BLaER1 (cell line): ENCODE measurements around the gene SAC3D1.

ENCODE experiments used
- H3K27ac ChIP-seq: shearing (Covaris generic); formaldehyde crosslinking; 2 replicates; pipeline ENCODE4 v1.8.1; 2022
- H3K27me3 ChIP-seq: shearing (Covaris generic); formaldehyde crosslinking; 2 replicates; pipeline ENCODE4 v1.8.1; 2022
- H3K36me3 ChIP-seq: shearing (Covaris generic); formaldehyde crosslinking; 2 replicates; pipeline ENCODE4 v1.8.1; 2022
- H3K4me1 ChIP-seq: shearing (Covaris generic); formaldehyde crosslinking; 2 replicates; pipeline ENCODE4 v1.8.1; 2022
- H3K4me2 ChIP-seq: shearing (Covaris generic); formaldehyde crosslinking; 2 replicates; pipeline ENCODE4 v1.8.1; 2022
- H3K4me3 ChIP-seq: shearing (Covaris generic); formaldehyde crosslinking; 2 replicates; pipeline ENCODE4 v1.8.1; 2022
- H3K9ac ChIP-seq: shearing (Covaris generic); formaldehyde crosslinking; 2 replicates; pipeline ENCODE4 v1.8.1; 2022
- H3K9me3 ChIP-seq: shearing (Covaris generic); formaldehyde crosslinking; 2 replicates; pipeline ENCODE4 v1.8.1; 2022
- H4K20me1 ChIP-seq: shearing (Covaris generic); formaldehyde crosslinking; 2 replicates; pipeline ENCODE4 v1.8.1; 2022
- Cebpa-rat ChIP-seq: shearing (Covaris generic); IDR thresholded peaks from 2 replicates; pipeline ENCODE4 v1.8.1; 2022

The SAC3D1 gene

DNA sequence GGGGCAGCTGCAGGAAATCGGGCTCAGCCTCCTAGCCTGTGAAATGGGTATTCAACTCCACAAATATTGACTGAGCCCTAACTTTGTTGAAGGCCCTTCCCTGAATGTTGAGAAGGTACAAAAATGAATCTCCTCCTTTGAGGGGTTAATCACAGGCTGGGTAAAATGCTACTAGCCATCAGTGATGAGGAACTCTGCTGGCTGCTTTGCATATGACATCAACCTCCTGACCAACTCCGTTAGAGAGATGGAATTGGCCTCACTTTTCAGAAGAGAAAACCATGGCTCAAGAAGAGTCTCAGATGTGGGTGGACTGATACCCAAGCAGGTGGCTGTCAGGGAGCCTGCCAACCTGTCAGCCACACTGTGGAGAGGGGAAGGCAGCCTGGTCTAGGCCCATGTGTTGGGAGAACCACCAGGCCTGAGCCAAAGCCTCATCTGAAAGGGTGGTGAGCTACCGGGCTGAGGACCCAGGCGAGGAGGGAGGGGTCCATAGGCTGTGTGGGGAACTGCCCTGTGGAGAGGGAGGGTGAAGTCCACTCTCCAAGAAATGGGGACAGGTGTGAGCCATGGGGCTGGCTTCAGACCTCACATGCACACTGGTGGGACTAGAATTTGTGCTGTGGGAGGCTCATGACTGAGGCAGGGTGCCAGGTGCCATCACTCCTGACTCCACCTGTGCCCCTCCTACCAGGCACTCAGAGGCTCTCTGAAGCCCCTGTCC is 31.1 kb downstream of the SAC3D1 start:
- Histone ChIP-seq H3K9ac (no peak overlapping the region), H3K4me3 (no peak overlapping the region), H4K20me1 (0 out of 2 replicates have a peak, but pooled peaks cover 6% of the 10 kb centered on the region), H3K4me2 (no peak overlapping the region), H3K27me3 (no peaks in the 10 kb centered on the region), H3K27ac (no peak overlapping the region), H3K36me3 (peaks cover 16% of the 10 kb centered on the region), H3K4me1 (no peaks in the 10 kb centered on the region), H3K9me3 (no peaks in the 10 kb centered on the region)
- no peak for TF ChIP-seq Cebpa-rat

DNA sequence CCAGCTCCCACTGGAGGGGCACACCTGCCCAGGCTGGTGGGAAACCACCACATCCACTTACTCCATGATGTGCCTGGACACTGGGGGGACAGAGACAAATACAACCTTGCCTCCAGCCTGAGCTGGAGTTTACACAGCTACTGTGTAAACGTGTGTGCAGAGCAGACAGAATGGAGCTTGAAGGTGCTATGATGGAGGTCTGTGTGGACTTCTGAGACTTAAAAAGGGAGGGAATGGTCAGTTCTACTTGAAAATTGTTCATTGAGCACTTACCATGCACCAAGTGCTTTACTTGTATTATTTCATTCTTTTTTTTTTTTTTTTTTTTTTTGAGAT is 31.6 kb downstream of the SAC3D1 start:
- H3K4me1 ChIP-seq = peaks cover 2% of the 10 kb centered on the region
- no peak for TF ChIP-seq Cebpa-rat
- no peak overlapping the region for H3K4me2 ChIP-seq

DNA sequence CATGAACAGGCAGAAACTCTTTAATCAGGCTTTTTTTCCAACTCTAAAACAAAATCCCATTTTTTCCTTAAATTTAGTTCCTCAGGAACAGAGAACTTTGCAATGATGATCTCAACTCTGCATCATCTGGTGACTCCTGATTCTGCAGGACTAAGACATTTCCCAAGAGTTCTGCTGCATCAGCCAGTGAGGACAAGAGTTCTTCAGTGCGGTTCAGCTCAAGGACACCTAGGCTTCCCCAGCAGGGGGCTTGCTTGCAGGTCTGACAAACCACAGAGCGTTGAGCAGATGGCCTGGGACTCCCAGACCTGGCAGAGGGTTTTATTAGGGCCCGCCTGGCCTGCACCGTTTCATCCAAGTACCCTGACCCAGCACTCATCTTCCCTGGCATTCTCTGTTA is 36.4 kb downstream of the SAC3D1 start:
- H3K36me3 ChIP-seq = peaks cover 66% of the 10 kb centered on the region
- no peaks in the 10 kb centered on the region for H3K9me3 ChIP-seq
- no peak overlapping the region for H3K4me3 ChIP-seq
- no peak overlapping the region for H3K9ac ChIP-seq
- peaks cover 38% of the 10 kb centered on the region for H3K4me1 ChIP-seq
- peak overlapping the region; percentile 49; the same call in 1 of the 2 replicates for H3K4me2 ChIP-seq
- peaks cover 30% of the 10 kb centered on the region; the same call in 1 of the 2 replicates for H4K20me1 ChIP-seq
- TF ChIP-seq Cebpa-rat = no peak
- H3K27ac ChIP-seq = no peak overlapping the region
- H3K27me3 ChIP-seq = no peaks in the 10 kb centered on the region

More for the DNA sequence above, 31.6 kb downstream of the SAC3D1 start:
- 0 out of 2 replicates have a peak, but pooled peaks cover 11% of the 10 kb centered on the region for H4K20me1 ChIP-seq
- H3K9me3 ChIP-seq = no peaks in the 10 kb centered on the region
- H3K36me3 ChIP-seq = peaks cover 21% of the 10 kb centered on the region
- H3K4me3 ChIP-seq = no peak overlapping the region
- no peak overlapping the region for H3K27ac ChIP-seq
- H3K27me3 ChIP-seq = no peaks in the 10 kb centered on the region
- H3K9ac ChIP-seq = no peak overlapping the region

DNA sequence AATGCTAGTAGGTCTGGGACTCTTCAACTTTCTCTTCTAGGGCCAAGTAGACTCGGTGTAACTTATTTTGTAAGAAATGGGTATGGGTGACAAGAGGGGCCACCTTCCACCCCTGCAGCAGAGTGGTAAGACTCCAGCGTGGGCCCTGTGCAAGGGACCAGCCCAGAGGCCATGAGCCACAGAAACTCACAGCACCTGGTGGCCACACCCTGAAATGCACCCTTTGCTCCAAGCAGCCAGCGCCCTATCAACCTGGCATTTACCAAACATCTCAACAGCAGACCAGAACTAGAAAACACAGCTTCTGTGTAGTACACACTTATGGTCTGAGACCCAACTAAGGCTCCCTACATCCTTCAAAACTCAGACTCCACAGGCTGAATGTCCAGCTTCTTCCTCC is 37.1 kb downstream of the SAC3D1 start:
- no peak for TF ChIP-seq Cebpa-rat
- Histone ChIP-seq H3K4me3 (no peak overlapping the region), H3K27me3 (no peaks in the 10 kb centered on the region), H3K4me2 (peak overlapping the region; percentile 49), H3K9ac (peak overlapping the region; percentile 52), H3K4me1 (peaks cover 45% of the 10 kb centered on the region), H3K9me3 (no peaks in the 10 kb centered on the region), H3K27ac (peak overlapping the region; percentile 40), H4K20me1 (peaks cover 30% of the 10 kb centered on the region; the same call in 1 of the 2 replicates), H3K36me3 (peaks cover 66% of the 10 kb centered on the region)

DNA sequence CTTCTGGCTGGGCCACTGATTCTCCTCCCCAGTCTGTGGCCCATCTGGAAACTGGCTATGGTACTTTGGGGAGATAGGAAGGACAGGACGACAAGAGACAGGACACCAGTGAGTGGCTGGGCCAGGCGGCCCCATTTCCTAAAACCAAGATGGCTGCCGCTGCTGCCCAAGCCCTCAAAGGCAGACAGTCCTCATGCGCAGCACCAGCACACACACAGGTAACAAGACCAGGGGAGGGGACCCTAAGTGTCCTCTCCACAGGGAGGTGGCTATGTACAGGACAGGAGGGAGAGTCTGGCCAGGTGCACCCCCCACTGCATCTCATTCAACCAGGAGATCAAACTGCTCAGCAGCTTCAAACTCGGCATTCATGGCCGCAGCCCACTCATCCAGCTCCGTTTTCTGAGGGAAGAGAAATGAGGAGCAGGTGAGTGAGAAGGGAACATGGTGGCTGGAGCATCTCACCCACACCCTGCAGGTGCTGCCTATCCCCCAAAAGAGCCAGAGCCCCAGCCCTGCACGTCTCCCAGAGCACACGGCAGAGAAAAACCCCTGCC is 37.9 kb downstream of the SAC3D1 start:
- H3K4me2 ChIP-seq = peak overlapping the region; percentile 49

GRCh38 chr11:65083134-65083833 is 42.3 kb downstream of the SAC3D1 start:
- peak overlapping the region; percentile 86 for H3K27ac ChIP-seq
- H3K4me3 ChIP-seq = peak overlapping the region; percentile 85
- H3K36me3 ChIP-seq = peaks cover 71% of the 10 kb centered on the region
- peaks cover 14% of the 10 kb centered on the region; the same call in 1 of the 2 replicates for H4K20me1 ChIP-seq
- no peak for TF ChIP-seq Cebpa-rat
- H3K9me3 ChIP-seq = no peaks in the 10 kb centered on the region
- peaks cover 53% of the 10 kb centered on the region for H3K4me1 ChIP-seq
- H3K4me2 ChIP-seq = peak overlapping the region; percentile 97
- H3K27me3 ChIP-seq = no peaks in the 10 kb centered on the region
- H3K9ac ChIP-seq = peak overlapping the region; percentile 88

More for the DNA sequence above, 37.9 kb downstream of the SAC3D1 start:
- peaks cover 49% of the 10 kb centered on the region for H3K4me1 ChIP-seq
- peaks cover 30% of the 10 kb centered on the region; the same call in 1 of the 2 replicates for H4K20me1 ChIP-seq
- no peaks in the 10 kb centered on the region for H3K27me3 ChIP-seq
- peak overlapping the region; percentile 40 for H3K27ac ChIP-seq
- H3K9ac ChIP-seq = peak overlapping the region; percentile 52
- peaks cover 66% of the 10 kb centered on the region for H3K36me3 ChIP-seq
- no peaks in the 10 kb centered on the region for H3K9me3 ChIP-seq
- no peak overlapping the region for H3K4me3 ChIP-seq
- no peak for TF ChIP-seq Cebpa-rat

DNA sequence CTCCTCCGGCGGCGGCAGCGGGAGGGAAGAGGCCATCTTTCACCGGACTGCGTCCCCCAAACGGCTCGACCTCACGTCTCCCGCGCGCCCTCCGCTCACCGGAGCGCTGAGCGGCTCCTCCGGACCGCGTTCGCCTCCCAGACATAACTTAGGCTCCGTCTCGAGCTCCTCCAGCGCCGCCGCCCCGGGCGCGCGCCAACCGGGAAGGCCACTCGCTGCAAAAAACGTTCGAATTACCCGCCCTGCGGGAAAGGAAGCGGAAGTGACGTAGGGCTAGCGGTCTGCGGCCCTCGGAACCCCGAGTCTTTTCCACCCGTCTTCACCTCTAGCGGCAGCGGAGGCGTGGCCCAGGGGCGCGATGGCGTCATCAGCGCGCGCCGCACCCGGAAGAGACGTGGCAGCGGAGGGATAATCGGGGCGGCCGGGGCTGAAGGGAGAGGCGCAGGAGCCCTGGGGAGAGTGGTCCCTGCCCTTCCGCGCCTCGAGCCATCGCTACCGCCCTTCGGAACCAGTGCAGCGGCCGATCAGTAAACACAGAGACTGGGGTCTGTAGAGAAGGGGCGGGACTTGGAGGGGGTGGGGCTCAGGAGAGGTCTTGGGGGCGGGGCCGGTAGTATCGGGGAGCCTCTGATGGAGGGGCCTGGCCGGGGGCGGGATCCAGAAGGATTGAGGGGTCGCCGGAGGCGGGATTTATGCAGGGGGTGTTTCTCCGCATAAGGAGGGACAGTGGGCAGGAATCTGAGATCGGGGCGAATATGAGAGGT is 43.0 kb downstream of the SAC3D1 start, which contains the start of the genes CDCA5 and ZFPL1:
Gene CDCA5 (minus strand): TSS at position 207 of the 764 bp plus-strand sequence. CDS start 62 bp downstream, at position 145.
Gene ZFPL1 (plus strand): TSS at position 389 of the 764 bp plus-strand sequence. CDS start 477 bp downstream, outside the sequence.
- Histone ChIP-seq H3K4me2 (peak within 1 kb of the TSS; percentile 99), H3K4me3 (peak within 1 kb of the TSS; percentile 85), H3K36me3 (peaks cover 72% of the 10 kb centered on the region), H3K9ac (peak within 1 kb of the TSS; percentile 88), H3K9me3 (no peaks in the 10 kb centered on the region), H4K20me1 (peaks cover 6% of the 10 kb centered on the region; the same call in 1 of the 2 replicates), H3K27me3 (no peaks in the 10 kb centered on the region), H3K4me1 (peaks cover 45% of the 10 kb centered on the region), H3K27ac (peak within 1 kb of the TSS; percentile 86)
- TF ChIP-seq Cebpa-rat = no peak

DNA sequence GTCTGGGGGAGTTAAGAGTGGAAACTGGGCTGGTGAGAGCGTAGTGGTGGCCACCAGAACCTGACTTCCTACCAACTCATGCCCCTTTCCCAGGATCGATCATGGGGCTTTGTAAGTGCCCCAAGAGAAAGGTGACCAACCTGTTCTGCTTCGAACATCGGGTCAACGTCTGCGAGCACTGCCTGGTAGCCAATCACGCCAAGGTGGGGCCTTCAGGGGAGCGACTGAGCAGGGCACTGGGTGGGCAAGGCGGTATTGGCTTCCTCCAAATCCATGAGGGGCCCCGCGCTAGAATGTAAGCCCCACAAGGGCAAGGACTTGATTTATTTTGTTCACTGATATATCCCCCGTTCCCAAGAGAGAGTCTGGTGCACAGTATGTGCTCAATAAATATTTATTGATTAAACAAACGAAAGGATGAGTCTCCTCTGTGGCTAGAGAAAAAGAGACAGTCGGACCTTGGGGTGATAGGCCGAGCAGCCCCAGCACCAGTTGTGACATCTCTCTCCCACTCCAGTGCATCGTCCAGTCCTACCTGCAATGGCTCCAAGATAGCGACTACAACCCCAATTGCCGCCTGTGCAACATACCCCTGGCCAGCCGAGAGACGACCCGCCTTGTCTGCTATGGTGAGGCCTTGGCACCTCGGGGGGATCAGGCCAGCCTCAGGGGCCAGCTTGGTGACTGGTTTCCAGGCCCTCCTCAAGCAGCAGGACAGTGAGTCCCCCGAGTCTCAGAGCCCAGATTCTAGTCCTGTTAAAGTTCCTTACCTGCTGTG is 43.8 kb downstream of the SAC3D1 start:
- peak overlapping the region; percentile 99 for H3K4me2 ChIP-seq
- no peaks in the 10 kb centered on the region for H3K9me3 ChIP-seq
- peak overlapping the region; percentile 85 for H3K4me3 ChIP-seq
- peaks cover 39% of the 10 kb centered on the region for H3K4me1 ChIP-seq
- peak overlapping the region; percentile 88 for H3K9ac ChIP-seq
- peaks cover 72% of the 10 kb centered on the region for H3K36me3 ChIP-seq
- H3K27me3 ChIP-seq = no peaks in the 10 kb centered on the region
- peak overlapping the region; percentile 86 for H3K27ac ChIP-seq
- no peak for TF ChIP-seq Cebpa-rat
- H4K20me1 ChIP-seq = no peaks in the 10 kb centered on the region; the same call in 1 of the 2 replicates
